Measurements from ENCODE around the gene CAMSAP2. TPM values are rescaled to one million over a fixed set of nuclear protein-coding genes. Genes with fewer than 3 reads are reported as not detected.

The CAMSAP2 gene
- total RNA-seq, 2 donors from 2014 or later, result 8.8 to 19.1 TPM

DNA sequence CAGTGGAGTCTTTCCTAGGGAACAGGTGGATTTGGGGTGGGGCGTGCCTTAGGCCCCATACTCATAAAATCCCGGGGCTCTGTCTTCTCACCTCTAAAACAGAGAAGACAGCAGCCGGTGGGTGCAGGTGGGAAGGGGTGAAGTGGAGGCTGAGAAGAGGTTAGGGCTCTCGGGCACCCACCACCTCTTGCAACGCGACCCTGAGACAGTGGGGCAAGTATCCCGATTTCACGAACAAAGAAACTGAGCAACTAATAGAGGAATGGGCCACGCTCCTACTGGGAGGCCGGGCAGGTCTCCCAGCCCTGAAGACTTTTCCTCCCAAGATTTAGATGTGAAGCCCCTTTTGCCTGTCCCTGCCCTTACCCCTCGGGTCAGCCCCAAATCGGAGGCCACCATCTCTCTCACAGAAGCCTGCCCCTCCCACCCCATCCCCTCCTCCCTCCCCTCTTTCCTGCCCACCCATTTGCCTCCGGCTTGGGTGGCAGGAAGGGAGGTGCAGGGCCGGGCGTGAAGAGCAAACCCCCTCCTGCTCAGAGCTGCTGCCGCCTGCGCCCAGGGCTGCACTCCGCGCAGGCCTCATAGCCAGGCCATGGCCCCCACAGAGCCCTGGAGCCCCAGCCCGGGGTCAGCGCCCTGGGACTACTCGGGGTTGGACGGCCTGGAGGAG lies 133.9 kb downstream of the CAMSAP2 start, which contains the start of gene GPR25:
TSS of gene GPR25 (plus strand) at position 536 of the 670 bp plus-strand sequence. CDS start at position 593, 57 bp downstream.
- Histone ChIP-seq H3K27ac (no peak within 1 kb of the TSS), H3K9me3 (no peaks in the 10 kb centered on the region), H3K4me3 (no peak within 1 kb of the TSS), H3K4me1 (peaks cover 12% of the 10 kb centered on the region), H3K36me3 (replicated peaks in 1 of 2; ENCODE audit: insufficient read depth in 1 of 2, low read depth in 2 of 2) (no peaks in the 10 kb centered on the region), H3K27me3 (peaks cover 0 to 15% of the 10 kb centered on the region in 2 donors)
- TF ChIP-seq, protein P1, sequence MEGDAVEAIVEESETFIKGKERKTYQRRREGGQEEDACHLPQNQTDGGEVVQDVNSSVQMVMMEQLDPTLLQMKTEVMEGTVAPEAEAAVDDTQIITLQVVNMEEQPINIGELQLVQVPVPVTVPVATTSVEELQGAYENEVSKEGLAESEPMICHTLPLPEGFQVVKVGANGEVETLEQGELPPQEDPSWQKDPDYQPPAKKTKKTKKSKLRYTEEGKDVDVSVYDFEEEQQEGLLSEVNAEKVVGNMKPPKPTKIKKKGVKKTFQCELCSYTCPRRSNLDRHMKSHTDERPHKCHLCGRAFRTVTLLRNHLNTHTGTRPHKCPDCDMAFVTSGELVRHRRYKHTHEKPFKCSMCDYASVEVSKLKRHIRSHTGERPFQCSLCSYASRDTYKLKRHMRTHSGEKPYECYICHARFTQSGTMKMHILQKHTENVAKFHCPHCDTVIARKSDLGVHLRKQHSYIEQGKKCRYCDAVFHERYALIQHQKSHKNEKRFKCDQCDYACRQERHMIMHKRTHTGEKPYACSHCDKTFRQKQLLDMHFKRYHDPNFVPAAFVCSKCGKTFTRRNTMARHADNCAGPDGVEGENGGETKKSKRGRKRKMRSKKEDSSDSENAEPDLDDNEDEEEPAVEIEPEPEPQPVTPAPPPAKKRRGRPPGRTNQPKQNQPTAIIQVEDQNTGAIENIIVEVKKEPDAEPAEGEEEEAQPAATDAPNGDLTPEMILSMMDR (IDR thresholded peaks at IDR 0.05), result no peak
- no peak for TF ChIP-seq POLR2A (IDR thresholded peaks at IDR 0.05)
- intact Hi-C loops (cut with DNase I), result no loop called here
- DNase-seq, result no peak
- WGBS, 2 donors, result 74 to 89% methylated on average over 15 to 19 of the region's 23 CpGs
- ATAC-seq, result peak; percentile 18

DNA sequence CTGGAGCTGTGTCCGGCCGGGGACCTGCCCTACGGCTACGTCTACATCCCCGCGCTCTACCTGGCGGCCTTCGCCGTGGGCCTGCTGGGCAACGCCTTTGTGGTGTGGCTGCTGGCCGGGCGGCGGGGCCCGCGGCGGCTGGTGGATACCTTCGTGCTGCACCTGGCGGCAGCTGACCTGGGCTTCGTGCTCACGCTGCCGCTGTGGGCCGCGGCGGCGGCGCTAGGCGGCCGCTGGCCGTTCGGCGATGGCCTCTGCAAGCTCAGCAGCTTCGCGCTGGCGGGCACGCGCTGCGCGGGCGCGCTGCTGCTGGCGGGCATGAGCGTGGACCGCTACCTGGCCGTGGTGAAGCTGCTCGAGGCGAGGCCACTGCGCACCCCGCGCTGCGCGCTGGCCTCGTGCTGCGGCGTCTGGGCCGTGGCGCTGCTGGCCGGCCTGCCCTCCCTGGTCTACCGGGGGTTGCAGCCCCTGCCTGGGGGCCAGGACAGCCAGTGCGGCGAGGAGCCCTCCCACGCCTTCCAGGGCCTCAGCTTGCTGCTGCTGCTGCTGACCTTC lies 134.5 kb downstream of the CAMSAP2 start:
- TF ChIP-seq, protein P1 (IDR thresholded peaks at IDR 0.05), result no peak
- TF ChIP-seq POLR2A (IDR thresholded peaks at IDR 0.05), result no peak
- Histone ChIP-seq H3K36me3 (replicated peaks in 1 of 2; ENCODE audit: insufficient read depth in 1 of 2, low read depth in 2 of 2) (no peaks in the 10 kb centered on the region), H3K27ac (no peak overlapping the region), H3K27me3 (peaks cover 0 to 15% of the 10 kb centered on the region in 2 donors), H3K4me1 (peaks cover 12% of the 10 kb centered on the region), H3K4me3 (no peak overlapping the region), H3K9me3 (no peaks in the 10 kb centered on the region)
- ATAC-seq (peak; percentile 56), DNase-seq (peak in 1 of 4 donors; percentile 32)
- intact Hi-C loops (cut with DNase I), result no loop called here
- WGBS, 2 donors, result 14% methylated on average over 48 of the region's 61 CpGs; no CpG with 5 or more reads in 1 of the 2 donors

DNA sequence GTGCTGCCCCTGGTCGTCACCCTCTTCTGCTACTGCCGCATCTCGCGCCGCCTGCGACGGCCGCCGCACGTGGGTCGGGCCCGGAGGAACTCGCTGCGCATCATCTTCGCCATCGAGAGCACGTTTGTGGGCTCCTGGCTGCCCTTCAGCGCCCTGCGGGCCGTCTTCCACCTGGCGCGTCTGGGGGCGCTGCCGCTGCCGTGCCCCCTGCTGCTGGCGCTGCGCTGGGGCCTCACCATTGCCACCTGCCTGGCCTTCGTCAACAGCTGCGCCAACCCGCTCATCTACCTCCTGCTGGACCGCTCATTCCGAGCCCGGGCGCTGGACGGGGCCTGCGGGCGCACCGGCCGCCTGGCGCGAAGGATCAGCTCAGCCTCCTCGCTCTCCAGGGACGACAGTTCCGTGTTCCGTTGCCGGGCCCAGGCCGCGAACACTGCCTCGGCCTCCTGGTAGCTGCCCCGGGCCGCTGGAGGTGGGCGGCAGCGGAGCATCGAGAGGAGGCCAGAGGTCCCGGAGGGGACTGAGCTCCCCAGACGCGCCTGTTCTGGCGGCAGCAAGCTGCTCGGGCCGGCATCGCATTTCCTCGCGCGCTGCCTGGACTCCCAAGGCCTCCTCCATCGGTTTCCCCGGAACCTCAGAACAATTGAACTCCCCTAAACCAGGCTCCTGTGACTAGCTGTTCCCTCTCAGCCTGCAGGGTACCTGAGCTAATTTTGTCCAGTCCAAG lies 135.1 kb downstream of the CAMSAP2 start:
- Histone ChIP-seq H3K36me3 (replicated peaks in 1 of 2; ENCODE audit: insufficient read depth in 1 of 2, low read depth in 2 of 2) (no peaks in the 10 kb centered on the region), H3K9me3 (no peaks in the 10 kb centered on the region), H3K27ac (no peak overlapping the region), H3K4me3 (no peak overlapping the region), H3K4me1 (peaks cover 12% of the 10 kb centered on the region), H3K27me3 (peaks cover 0 to 15% of the 10 kb centered on the region in 2 donors)
- ATAC-seq (no peak), DNase-seq (no peak)
- no peak for TF ChIP-seq POLR2A (IDR thresholded peaks at IDR 0.05)
- TF ChIP-seq, protein P1 (IDR thresholded peaks at IDR 0.05), result no peak
- intact Hi-C loops (cut with DNase I), result no loop called here
- 24 to 33% methylated on average over 14 to 65 of the region's 66 CpGs for WGBS, 2 donors

DNA sequence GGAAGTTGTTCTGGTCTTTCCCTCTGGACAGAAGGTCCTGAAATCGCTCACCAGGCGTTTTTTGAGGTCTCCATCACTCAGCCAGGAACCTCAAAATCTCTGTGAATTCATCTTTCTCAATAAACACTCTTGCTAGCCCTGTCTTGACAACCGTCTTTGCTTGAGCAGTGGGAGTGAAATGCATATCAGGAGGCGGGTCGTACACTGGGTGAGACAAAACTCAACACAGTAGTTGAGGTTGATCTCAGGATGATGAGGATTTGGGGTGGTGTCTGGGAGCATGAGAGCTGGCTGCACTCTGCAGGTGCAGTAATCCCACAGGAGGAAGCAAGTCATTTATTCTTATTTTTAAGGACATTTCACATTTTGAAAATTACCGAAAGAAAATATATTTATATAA lies 136.0 kb downstream of the CAMSAP2 start:
- H3K4me3 ChIP-seq, result no peak overlapping the region
- H3K27me3 ChIP-seq, result peaks cover 0 to 15% of the 10 kb centered on the region in 2 donors
- DNase-seq, result no peak
- H3K27ac ChIP-seq, result no peak overlapping the region
- H3K9me3 ChIP-seq, result no peaks in the 10 kb centered on the region
- TF ChIP-seq POLR2A (IDR thresholded peaks at IDR 0.05), result no peak
- TF ChIP-seq, protein P1 (IDR thresholded peaks at IDR 0.05), result no peak
- 86 to 89% methylated on average over 6 of the region's 6 CpGs for whole genome bisulfite sequencing, 2 donors
- H3K4me1 ChIP-seq, result peaks cover 12% of the 10 kb centered on the region
- intact Hi-C loops (cut with DNase I), result no loop called here
- ATAC-seq, result no peak
- no peaks in the 10 kb centered on the region for H3K36me3 ChIP-seq (replicated peaks in 1 of 2; ENCODE audit: insufficient read depth in 1 of 2, low read depth in 2 of 2)
